Stimulated activated effector memory CD8-positive, alpha-beta T cell treated with anti-CD3 and anti-CD28 coated beads, Interleukin-12 subunit alpha, Interleukin-12 subunit beta, amount 100 ng/mL, for 72 hours (primary cell): ENCODE results near the gene UBE2L3.
"Not testable (repeated sequence)": the region's sequence is repeated elsewhere in the genome, so short reads cannot be mapped to it uniquely, and the experiment has no call there.

ENCODE experiments used
- ATAC-seq: fragments of 150-1000 bp; cut with Tn5 transposase; 2 replicates; pipeline ENCODE4 v1.10.0; 2021
- DNase-seq, 2 donors: peaks; one replicate each; pipeline ENCODE4 v3.0.0; 2021 to 2022; ENCODE audit warnings: low spot score in 2 of 2
- H3K27ac Mint-ChIP-seq: one replicate; pipeline ENCODE4 v1.8.0; 2022; ENCODE audit warnings: mild to moderate bottlenecking, mixed read lengths
- H3K36me3 Mint-ChIP-seq: one replicate; pipeline ENCODE4 v1.8.0; 2022; ENCODE audit warnings: mild to moderate bottlenecking, mixed read lengths
- H3K4me1 Mint-ChIP-seq: one replicate; pipeline ENCODE4 v1.8.0; 2022; ENCODE audit warnings: mixed read lengths
- H3K4me3 Mint-ChIP-seq: one replicate; pipeline ENCODE4 v1.8.0; 2022; ENCODE audit warnings: mild to moderate bottlenecking, mixed read lengths
- H3K9me3 Mint-ChIP-seq: one replicate; pipeline ENCODE4 v1.8.0; 2022; ENCODE audit warnings: mixed read lengths

UBE2L3 gene

DNA sequence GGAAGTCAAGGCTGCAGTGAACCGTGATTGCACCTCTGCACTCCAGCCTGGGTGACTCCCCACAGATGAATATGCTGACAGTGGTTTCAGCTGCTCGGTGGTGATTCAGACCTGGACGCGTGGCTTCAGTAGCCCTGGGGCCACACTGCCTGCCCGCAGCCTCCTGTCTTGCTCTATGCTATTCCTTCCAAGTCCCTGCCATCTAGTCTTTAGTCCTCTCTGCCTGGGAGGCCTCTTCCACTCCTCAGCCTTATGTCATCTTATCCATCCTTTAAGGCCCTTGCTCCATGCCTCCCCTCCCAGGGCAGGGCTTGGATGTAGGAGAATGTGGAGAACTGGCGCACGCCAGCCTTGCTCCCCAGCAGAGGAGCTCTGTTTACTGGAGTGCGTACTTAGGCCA, 39.3 kb downstream of the UBE2L3 start:
- peak overlapping the region; percentile 61 for H3K27ac Mint-ChIP-seq

DNA sequence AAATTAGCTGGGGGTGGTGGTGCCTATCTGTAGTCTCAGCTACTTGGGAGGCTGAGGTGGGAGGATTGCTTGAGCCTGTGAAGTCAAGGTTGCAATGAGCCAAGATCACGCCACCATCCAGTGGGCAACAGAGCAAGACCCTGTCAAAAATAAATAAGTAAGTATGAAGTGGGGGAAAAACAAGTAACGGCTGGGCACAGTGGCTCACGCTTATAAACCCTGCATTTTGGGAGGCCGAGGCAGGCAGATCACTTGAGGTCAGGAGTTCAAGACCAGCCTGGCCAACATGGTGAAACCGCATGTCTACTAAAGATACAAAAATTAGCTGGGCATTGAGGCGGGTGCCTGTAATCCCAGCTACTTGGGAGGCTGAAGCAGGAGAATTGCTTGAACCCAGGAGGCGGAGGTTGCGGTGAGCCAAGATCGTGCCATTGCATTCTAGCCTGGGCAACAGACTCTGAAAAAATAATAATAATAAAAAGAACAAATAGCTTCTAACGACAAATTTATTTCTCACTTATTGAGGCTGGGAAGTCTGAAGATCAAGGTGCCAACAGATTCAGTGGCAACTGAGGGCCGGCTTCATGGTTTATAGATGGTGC, 42.1 kb downstream of the UBE2L3 start:
- ATAC-seq, H3K9me3 Mint-ChIP-seq, H3K4me3 Mint-ChIP-seq, DNase-seq: not testable (repeated sequence)
- Mint-ChIP-seq H3K4me1 (peaks cover 33% of the 10 kb centered on the region), H3K36me3 (peaks cover 72% of the 10 kb centered on the region), H3K27ac (peak overlapping the region; percentile 83)

More for the DNA sequence above, 39.3 kb downstream of the UBE2L3 start:
- Mint-ChIP-seq H3K36me3 (peaks cover 62% of the 10 kb centered on the region), H3K9me3 (no peaks in the 10 kb centered on the region), H3K4me3 (no peak overlapping the region), H3K4me1 (peaks cover 32% of the 10 kb centered on the region)
- ATAC-seq (peak; percentile 86), DNase-seq (no peak)

DNA sequence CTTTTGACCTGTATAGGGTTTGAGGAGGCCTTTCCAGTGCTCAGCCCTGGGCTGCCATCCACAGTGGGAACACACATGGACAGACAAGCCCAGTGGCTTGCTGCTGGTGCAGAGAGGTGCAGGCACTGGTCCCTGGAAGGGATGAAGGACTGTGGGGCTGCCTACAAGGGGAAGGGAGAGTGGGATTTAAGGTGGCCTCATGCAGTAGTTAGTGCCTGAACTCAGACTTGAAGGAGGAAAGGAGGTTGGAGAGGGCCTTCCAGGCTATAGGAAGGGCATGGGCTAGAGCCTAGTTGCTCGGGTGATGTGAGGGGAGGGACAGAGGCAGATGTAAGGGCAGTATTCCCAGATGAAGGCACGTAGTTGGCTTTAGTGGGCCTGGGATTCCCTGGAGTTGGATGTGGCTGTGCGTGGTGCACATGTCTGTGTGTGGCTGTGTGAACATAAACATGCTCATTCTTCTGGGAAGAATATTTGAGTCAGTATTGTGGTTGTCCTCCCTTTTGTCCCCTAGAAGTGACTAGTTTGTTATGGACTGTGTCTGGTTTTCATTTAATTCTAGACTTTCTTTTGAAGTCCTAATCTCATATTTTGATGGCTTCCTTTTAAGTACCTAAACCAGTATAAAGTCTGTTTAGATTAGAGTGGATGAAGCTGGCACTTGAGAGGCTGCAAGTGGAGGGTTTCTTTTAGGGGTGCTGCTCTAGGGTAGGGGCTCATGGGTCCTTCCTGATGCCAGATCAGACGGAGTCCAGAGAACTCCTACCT, 43.9 kb downstream of the UBE2L3 start:
- H3K36me3 Mint-ChIP-seq, result peaks cover 89% of the 10 kb centered on the region
- peak overlapping the region; percentile 70 for H3K27ac Mint-ChIP-seq
- H3K4me3 Mint-ChIP-seq, result no peak overlapping the region
- DNase-seq, result no peak
- no peaks in the 10 kb centered on the region for H3K9me3 Mint-ChIP-seq
- H3K4me1 Mint-ChIP-seq, result peaks cover 39% of the 10 kb centered on the region
- ATAC-seq, result no peak

DNA sequence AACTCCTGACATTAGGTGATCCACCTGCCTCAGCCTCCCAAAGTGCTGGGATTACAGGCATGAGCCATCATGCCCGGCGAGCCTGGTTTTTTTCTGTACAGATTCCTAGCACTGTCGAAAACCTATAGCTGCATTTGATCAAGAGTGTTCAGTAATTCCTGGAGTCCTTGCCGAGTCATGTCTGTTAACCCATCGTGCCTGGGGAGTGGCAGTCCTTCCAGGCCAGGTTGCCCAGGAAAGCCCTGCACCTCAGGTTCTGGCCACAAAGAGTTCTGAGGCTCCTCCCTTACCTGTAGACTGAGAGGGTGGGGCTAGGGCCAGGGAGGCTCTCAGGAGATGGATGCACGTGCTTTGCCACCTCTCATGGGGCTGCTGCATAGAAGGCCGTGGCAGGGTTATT, 45.3 kb downstream of the UBE2L3 start:
- ATAC-seq (no peak), DNase-seq (no peak)
- peaks cover 26% of the 10 kb centered on the region for H3K4me1 Mint-ChIP-seq
- H3K4me3 Mint-ChIP-seq, result no peak overlapping the region
- H3K36me3 Mint-ChIP-seq, result peaks cover 100% of the 10 kb centered on the region
- peak overlapping the region; percentile 64 for H3K27ac Mint-ChIP-seq
- H3K9me3 Mint-ChIP-seq, result no peaks in the 10 kb centered on the region

DNA sequence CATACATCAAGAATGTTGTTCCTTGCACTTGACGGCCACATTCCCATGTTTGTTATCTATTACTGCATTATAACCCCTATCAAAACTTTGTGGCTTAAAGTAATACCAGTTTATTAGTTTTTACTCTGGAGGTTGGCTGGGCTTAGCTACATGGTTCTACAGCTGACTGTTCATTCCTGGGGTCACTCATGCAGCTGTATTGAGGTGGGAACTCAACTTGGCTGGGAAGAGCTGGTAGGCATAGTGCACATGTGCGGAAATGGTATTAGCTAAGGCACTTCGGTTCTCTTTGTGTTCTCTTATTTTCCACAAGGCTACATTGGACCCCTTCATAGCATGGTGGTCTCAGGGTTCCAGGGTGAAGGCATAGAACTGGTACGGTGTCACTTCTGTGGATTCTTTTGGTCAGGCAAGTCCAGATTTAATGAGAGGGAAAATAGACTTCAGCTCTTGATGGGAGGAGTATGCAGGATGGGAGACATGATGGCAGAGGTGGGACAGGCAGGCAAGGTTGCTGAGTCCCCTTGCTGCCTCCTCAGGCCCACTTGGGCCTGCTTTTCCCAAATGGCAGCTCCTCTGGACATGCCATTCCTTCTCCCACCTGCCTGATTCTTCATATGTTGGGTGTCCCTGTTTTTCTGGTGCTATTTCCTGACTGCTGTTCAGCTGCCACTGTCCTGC, 46.2 kb downstream of the UBE2L3 start:
- Mint-ChIP-seq H3K36me3 (peaks cover 100% of the 10 kb centered on the region), H3K9me3 (no peaks in the 10 kb centered on the region), H3K4me1 (peaks cover 26% of the 10 kb centered on the region), H3K4me3 (no peak overlapping the region), H3K27ac (peak overlapping the region; percentile 64)
- no peak for DNase-seq
- no peak for ATAC-seq

DNA sequence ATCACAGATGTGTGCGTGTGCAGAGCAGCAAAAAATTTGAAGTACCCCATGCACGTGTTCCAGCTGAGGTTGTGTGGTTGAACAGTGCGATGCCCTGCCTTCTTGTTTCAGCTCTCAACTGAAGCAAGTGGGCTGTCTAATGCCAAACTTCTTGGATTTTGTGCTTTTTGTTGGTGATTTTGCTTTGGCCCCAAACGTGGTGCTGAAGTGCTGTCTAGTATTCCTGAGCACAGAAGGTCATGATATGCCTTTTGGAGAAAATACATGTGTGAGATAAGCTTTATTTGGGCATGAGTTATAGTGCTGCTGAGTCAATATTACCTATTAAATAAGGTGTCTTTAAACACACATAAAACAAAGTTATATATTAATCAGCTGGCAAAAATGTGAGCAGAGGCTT, 48.2 kb downstream of the UBE2L3 start:
- Mint-ChIP-seq H3K27ac (peak overlapping the region; percentile 60), H3K9me3 (no peaks in the 10 kb centered on the region), H3K36me3 (peaks cover 89% of the 10 kb centered on the region), H3K4me3 (no peak overlapping the region), H3K4me1 (peaks cover 38% of the 10 kb centered on the region)
- no peak for ATAC-seq
- no peak for DNase-seq

DNA sequence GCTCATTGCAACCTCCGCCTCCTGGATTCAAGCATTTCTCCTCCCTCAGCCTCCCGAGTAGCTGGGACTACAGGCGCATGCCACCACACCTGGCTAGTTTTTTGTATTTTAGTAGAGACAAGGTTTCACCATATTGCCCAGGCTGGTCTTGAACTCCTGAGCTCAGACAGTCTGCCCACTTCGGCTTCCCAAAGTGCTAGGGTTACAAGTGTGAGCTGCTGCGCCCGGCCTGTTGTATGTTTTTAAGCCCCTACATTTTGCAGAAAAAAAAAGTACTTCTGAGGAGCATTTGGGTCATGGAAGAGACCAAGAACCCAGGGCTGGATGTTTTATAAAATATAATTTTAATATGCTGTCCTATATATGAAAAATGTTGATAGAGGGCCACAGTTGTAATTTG, 49.8 kb downstream of the UBE2L3 start:
- not testable (repeated sequence) for H3K4me3 Mint-ChIP-seq, DNase-seq, ATAC-seq, H3K27ac Mint-ChIP-seq, H3K9me3 Mint-ChIP-seq
- Mint-ChIP-seq H3K36me3 (peaks cover 88% of the 10 kb centered on the region), H3K4me1 (peaks cover 30% of the 10 kb centered on the region)

DNA sequence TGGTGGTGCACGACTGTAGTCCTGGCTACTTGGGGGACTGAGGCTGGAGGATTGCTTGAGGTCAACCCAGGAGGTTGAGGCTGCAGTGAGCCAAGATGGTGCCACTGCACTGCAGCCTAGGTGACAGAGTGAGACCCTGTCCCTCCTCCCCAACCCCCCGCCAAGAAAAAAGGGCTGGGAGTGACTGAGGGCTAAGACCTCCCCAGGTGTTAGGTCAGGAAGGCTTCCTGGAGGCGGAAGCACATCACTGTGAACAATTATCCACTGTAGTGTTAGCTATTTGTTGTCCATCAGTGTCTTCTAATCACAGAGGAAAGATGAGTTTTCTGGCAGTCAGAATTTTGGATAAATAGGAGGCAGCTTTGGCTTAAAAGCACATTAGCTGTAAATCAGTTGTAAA, 53.5 kb downstream of the UBE2L3 start:
- peaks cover 35% of the 10 kb centered on the region for H3K4me1 Mint-ChIP-seq
- no peak overlapping the region for H3K4me3 Mint-ChIP-seq
- H3K36me3 Mint-ChIP-seq, result peaks cover 82% of the 10 kb centered on the region
- ATAC-seq (no peak), DNase-seq (no peak)
- H3K27ac Mint-ChIP-seq, result no peak overlapping the region
- H3K9me3 Mint-ChIP-seq, result no peaks in the 10 kb centered on the region

DNA sequence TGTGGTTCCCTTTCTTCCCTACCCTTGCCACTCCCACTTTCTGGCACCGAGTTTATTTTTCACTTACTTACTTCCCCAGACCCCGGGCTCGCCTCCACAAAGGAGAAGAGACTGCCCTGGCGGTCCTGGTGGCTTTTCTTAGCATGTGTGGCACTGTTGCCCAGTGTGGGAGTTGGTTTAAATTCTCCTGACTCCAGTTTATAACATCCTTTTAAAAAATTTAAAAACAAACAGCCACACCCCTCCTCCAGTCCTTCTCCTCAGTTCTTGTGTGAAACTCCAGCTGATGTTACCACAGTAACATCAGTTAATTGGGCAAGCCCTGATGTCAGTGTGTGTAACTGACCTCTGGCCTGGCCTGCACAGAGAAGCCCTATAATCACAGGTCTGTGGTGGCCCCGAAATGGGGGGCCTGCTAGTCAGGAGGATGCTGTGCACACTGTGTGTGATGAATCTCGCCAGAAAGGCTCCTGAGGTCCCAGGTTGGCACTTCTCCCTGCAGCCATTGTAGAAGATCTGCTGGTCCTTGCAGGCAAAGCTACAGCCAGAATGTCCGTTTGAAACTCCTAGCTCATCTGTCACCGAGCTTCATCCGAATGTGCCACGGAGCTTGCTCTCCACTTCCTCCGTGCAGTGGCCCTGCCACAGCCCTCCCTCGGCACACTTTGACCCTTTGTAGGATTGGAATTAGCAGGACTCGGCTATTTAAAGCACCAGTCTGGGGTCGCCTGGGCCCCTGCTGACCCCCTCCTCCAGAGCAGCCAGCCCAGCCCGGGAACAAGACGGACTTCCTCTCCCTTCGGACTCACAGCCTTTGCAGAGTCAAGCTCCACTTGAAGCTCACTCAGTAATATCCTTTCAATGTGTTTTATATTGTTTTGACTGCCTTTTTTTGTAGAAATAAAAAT, 54.8 kb downstream of the UBE2L3 start:
- ATAC-seq, result no peak
- peaks cover 79% of the 10 kb centered on the region for H3K36me3 Mint-ChIP-seq
- H3K4me3 Mint-ChIP-seq, result no peak overlapping the region
- DNase-seq, result no peak
- peaks cover 43% of the 10 kb centered on the region for H3K4me1 Mint-ChIP-seq
- peak overlapping the region; percentile 68 for H3K27ac Mint-ChIP-seq
- H3K9me3 Mint-ChIP-seq, result no peaks in the 10 kb centered on the region

DNA sequence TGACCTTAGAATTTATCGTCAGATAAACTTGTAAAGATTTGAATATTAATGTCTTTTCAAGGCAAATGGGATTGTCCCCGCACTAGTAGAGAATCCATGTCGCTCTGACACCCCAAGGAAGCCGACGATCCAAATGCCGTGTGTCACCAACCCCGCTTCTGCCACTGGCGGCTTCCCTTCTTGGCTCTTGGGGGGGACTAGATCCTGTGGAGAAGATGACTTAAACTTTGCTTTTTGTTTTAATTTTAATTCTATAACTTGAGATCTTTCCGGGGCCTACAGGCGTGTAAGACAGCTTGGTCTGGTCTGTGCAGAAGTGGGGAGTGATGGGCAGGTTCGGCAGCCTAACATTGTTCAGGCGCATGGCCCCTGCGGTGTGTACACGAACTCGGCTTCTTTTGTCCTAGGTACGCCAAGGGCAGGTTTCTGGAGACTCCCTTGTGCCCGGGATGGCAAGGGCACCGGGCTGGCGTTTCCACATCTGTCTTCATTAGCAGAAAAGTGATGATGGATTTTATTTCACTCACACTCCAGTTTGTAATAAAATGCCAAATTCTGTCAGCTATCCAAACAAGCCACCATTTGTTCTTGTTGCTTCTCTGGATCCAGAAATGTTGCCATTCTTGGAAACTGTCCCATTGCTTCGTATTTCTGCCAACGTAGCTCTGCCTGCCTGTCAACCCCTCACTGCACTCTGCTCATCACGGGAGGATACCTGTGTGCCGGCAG, 55.6 kb downstream of the UBE2L3 start:
- peaks cover 79% of the 10 kb centered on the region for H3K36me3 Mint-ChIP-seq

DNA sequence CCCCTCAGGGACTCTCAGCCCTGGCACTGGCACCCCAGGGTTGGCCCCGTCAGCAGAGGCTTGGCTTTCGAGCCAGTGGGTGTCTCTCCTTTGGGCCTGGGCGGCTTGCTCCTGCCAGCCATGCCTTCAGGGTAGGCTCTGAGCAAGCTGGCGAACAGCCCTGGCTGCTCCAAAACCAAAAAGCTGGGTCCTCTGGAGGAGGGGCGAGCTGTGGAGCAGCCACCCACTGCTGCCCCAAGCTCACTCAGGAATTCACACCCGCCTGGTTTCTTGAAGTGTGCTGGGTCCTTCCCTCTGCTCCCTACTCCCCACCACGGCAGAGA, 56.1 kb downstream of the UBE2L3 start:
- Mint-ChIP-seq H3K4me1 (peaks cover 56% of the 10 kb centered on the region), H3K27ac (peak overlapping the region; percentile 55), H3K9me3 (no peaks in the 10 kb centered on the region), H3K4me3 (no peak overlapping the region), H3K36me3 (peaks cover 79% of the 10 kb centered on the region)
- DNase-seq, result no peak
- ATAC-seq, result no peak

More for the DNA sequence above, 55.6 kb downstream of the UBE2L3 start:
- H3K4me1 Mint-ChIP-seq, result peaks cover 51% of the 10 kb centered on the region
- H3K27ac Mint-ChIP-seq, result peak overlapping the region; percentile 68
- no peaks in the 10 kb centered on the region for H3K9me3 Mint-ChIP-seq
- no peak for DNase-seq
- H3K4me3 Mint-ChIP-seq, result no peak overlapping the region
- no peak for ATAC-seq

DNA sequence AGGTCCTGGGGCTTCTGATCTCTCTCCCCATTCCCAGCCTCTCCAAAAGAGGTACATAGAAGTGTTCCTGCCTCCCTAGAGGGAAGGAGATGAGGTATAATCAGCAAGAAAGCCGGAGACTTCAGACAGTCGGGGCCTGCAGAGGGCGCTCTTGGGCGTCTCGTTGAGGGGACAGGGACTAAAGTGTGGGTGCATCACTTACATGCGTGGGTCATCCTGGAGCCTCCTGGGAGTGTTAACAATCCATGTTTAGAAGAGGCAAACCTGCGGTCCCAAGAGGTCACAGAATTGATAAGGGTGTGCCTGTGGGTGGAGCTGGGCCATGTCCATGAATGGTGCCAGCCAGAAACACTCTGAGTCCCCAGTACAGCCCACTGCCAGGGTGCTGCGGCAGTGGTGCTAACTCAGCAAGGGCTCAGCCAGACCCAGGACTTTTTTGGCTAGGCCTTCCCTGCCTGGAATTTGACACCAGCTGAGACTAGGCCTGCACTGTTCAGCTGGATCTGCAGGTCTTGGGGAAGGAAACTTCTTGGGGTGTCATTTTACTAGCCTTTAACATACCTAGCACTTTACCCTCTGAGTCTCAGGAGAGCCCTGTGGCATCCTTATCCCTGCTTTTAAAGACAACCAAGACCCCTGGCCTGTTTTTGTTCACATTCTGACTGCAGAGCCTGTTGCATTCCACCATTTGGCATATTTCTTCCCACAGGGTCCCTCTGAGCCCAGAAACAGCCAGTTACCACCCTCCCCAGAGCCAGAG, 56.8 kb downstream of the UBE2L3 start:
- Mint-ChIP-seq H3K9me3 (no peaks in the 10 kb centered on the region), H3K27ac (peak overlapping the region; percentile 55), H3K4me3 (no peak overlapping the region), H3K4me1 (peaks cover 53% of the 10 kb centered on the region), H3K36me3 (peaks cover 77% of the 10 kb centered on the region)
- DNase-seq (peak in 1 of 2 donors; percentile 68), ATAC-seq (no peak)

DNA sequence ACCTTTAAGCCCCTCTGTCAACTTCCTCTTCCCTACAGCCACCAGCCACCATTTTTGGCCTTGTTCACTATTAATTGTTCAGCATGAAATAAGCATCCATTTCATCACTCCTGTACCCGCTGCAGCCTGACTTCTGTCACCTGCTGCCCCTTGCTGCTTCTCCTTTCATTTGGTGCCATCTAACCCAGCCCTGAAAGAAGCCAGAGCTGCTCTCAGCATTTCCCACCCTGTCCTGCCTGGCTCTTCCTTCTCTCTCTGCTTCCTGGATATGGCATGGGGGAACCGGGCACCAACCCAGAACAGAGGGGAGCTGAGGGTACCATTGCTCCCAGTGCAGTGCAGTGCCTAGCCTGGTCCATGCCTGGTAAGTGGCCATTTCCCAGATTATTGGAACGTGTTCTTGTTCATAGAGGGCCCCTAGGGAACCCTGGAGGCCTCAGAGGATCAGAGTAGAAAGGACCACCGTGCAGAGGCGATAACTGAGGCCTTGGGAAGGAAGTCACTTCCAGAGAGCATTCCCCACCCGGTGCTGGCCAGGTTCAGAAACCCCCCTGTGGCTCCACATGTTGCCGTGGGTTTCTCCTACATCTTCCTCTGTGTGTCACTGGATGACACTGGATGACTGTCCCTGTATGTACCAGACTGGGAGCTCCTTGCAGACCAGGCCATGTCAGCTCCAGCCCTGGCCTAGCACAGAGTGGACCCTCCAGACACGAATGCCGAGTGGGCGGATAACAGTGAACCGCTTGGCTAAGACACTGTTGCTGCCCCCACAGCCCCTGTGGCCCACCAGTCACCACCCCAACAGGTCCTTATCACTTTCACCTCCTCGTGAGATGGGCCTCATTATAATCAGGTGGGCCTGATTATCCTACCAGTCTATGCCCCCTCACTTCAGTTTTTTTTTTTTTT, 57.6 kb downstream of the UBE2L3 start:
- Mint-ChIP-seq H3K4me3 (no peak overlapping the region), H3K9me3 (no peaks in the 10 kb centered on the region), H3K36me3 (peaks cover 77% of the 10 kb centered on the region), H3K27ac (peak overlapping the region; percentile 55), H3K4me1 (peaks cover 48% of the 10 kb centered on the region)
- ATAC-seq (no peak), DNase-seq (no peak)
